GM10847 (cell line): ENCODE data around the gene ZNF213.

ENCODE experiments used
- POLR2A ChIP-seq: IDR thresholded peaks from 2 replicates; pipeline ENCODE4 v1.6.1; 2011; ENCODE audit not compliant: insufficient read length; ENCODE audit errors: extremely low read depth

The ZNF213 gene

GRCh38 chr16:3166505-3166886 lies 31.7 kb downstream of the ZNF213 start:
- no peak for TF ChIP-seq POLR2A

GRCh38 chr16:3170440-3171180 lies 35.8 kb downstream of the ZNF213 start:
- TF ChIP-seq POLR2A = no peak

GRCh38 chr16:3171181-3171854 lies 36.5 kb downstream of the ZNF213 start:
- TF ChIP-seq POLR2A = no peak

DNA sequence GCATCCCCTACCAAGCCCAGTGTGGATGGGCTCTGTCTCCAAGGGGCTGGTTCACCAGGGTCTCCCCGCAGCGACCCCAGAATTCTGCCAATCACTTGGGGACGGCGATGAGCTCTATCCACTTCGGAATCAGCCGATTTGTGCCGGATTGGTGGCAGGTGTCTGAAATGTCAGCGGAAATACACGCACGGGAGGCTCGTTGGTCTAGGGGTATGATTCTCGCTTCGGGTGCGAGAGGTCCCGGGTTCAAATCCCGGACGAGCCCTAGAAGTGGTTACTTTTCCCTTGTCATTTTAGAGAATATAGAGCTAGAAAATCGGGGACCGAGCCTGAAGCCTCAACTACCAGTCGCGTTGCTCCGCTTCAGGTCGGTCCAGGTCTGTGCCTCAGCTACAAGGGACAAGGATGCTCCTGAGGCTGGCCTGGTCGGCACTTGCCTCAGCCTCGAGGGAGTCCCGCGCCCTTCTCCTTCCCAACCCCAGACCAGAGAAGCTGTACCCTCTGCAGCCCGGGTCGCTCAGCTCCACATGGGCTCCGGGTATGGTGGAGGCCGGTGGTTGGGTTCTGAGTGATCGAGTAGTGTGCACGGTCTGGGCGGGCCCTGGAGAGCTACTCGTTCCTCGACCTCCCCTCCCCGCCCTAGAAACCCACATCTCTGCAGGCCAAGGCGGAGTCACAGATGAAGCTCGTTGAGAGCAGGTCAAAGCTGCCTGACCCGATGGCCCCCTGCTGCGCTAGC lies 37.2 kb downstream of the ZNF213 start:
- TF ChIP-seq POLR2A = no peak

DNA sequence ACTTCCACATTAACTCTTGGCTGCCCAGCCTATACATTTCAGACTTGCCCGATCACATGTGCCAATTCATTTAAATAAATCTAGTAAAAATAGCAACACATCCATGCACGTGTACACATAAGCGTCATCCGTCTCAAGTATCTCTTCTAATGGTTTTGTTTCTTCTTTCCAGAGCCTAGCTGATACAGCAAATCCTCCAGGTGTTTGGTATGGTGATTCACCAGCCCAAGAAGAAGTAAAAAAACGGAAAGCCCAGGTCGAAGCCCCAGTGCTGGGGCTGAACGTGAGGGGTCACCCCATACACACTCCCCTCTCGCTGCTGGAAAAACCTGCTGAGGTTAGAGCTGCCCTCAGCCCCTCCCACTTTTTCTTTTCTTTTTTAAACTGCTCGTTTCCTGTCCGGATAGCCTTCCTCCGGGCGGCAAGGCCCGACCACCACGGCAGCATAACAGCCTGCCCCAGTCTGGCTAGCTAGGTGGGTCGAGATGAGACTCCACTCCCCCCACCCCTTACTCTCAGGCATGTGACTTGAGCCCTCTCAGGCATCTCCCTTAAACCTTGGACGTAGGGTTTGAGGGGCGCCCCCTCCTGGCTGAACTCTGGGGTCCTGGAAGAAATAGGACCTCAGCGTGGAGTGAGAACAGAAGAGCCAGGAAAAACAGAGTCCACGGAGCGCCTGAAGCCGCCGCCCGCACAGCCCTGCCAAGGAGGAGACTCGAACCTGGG lies 39.2 kb downstream of the ZNF213 start:
- no peak for TF ChIP-seq POLR2A

GRCh38 chr16:3174618-3175148 lies 39.9 kb downstream of the ZNF213 start:
- no peak for TF ChIP-seq POLR2A

GRCh38 chr16:3175157-3176093 lies 40.6 kb downstream of the ZNF213 start:
- no peak for TF ChIP-seq POLR2A

DNA sequence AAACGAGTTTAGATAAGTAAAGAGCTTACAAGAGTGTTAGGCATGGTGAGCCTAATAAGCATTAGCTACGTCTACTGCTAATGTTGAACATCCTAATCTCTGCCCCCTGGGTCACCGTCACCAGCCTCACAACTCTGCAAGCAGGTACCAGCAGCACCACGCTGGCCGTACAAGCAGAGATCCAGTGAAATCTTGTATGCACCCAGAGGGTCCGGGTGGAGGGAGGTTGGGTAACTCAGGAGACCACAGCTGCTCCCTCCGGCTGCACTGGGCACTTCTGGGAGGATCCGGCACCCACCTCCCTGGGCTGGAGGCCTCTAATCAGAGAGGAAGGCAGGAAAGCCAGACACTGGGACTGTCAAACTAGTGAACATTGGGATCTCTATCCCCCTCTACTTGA lies 44.8 kb downstream of the ZNF213 start:
- no peak for TF ChIP-seq POLR2A

GRCh38 chr16:3180445-3180878 lies 45.6 kb downstream of the ZNF213 start:
- TF ChIP-seq POLR2A = no peak

- TF ChIP-seq POLR2A = no peak
Observed at GRCh38 chr16:3182608-3183444, 48.0 kb downstream of the ZNF213 start.

GRCh38 chr16:3183445-3184139 lies 48.8 kb downstream of the ZNF213 start:
- TF ChIP-seq POLR2A = no peak

- TF ChIP-seq POLR2A = no peak
Observed at GRCh38 chr16:3186946-3187690, 52.3 kb downstream of the ZNF213 start.
